Renal cortical epithelial cell (primary cell): ENCODE results near the gene XAGE1B. TPM values are rescaled to one million over a fixed set of nuclear protein-coding genes. Genes with fewer than 3 reads are reported as not detected.

Experiments used
- total RNA-seq: library from RNA; depleted of rRNA; stranded (reverse); fragments of >200 nt; gene quantifications from 2 replicates; pipeline ENCODE4 v1.2.3, GENCODE V29; 2014

Gene XAGE1B
- total RNA-seq, 1 donor from 2014 or later: not detected

Other genes starting within 250 kb of the XAGE1B start
- not detected in 2 replicates for gene XAGE2, start 148.0 kb downstream of the XAGE1B start, total RNA-seq
- not detected in 2 replicates for gene XAGE1A, start 21.3 kb downstream of the XAGE1B start, total RNA-seq
- not detected in 2 replicates for gene SSX7, start 137.8 kb upstream of the XAGE1B start, total RNA-seq
- gene SSX2, start 190.1 kb upstream of the XAGE1B start, total RNA-seq: not detected in 2 replicates
- gene SSX2B, start 234.2 kb upstream of the XAGE1B start, total RNA-seq: not detected in 2 replicates